Chondrocyte (in vitro differentiated cells): Measurements from ENCODE around the gene USH2A. TPM values are rescaled to one million over a fixed set of nuclear protein-coding genes. Genes with fewer than 3 reads are reported as not detected.

Source experiments
- DNase-seq: peaks from one replicate; pipeline ENCODE4 v3.0.0; 2021; ENCODE audit warnings: mixed read lengths, low spot score
- H3K27ac Mint-ChIP-seq: one replicate; pipeline ENCODE4 v1.8.0; 2021; ENCODE audit warnings: mild to moderate bottlenecking, moderate library complexity, mixed read lengths; ENCODE audit not compliant: unreplicated experiment
- H3K27me3 Mint-ChIP-seq: 2 replicates; pipeline ENCODE4 v1.8.0; 2021; ENCODE audit warnings: low read depth, mixed read lengths
- H3K36me3 Mint-ChIP-seq: 2 replicates; pipeline ENCODE4 v1.8.0; 2021; ENCODE audit warnings: low read depth, mixed read lengths
- H3K4me1 Mint-ChIP-seq: 2 replicates; pipeline ENCODE4 v1.8.0; 2021; ENCODE audit warnings: low read depth, mild to moderate bottlenecking, mixed read lengths
- H3K4me3 Mint-ChIP-seq: one replicate; pipeline ENCODE4 v1.8.0; 2021; ENCODE audit warnings: mild to moderate bottlenecking, moderate library complexity, mixed read lengths; ENCODE audit not compliant: unreplicated experiment
- H3K9me3 Mint-ChIP-seq: 2 replicates; pipeline ENCODE4 v1.8.0; 2021; ENCODE audit warnings: low read depth, mixed read lengths
- CTCF ChIP-seq: fragments of 200-600 bp; sonication (generic); IDR thresholded peaks from 2 replicates; pipeline ENCODE4 v1.5.0; 2021; ENCODE audit warnings: antibody characterized with exemption, mild to moderate bottlenecking, moderate library complexity
- total RNA-seq: library from RNA; stranded (reverse); gene quantifications from 3 replicates; pipeline ENCODE4 v1.2.1, GENCODE V29; 2021

The USH2A gene
- total RNA-seq, 1 donor from 2014 or later, result not detected

GRCh38 chr1:215797859-215798258 lies 625.4 kb downstream of the USH2A start:
- H3K4me1 Mint-ChIP-seq, result peaks cover 5% of the 10 kb centered on the region
- no peaks in the 10 kb centered on the region for H3K36me3 Mint-ChIP-seq
- peaks cover 8% of the 10 kb centered on the region for H3K9me3 Mint-ChIP-seq
- H3K27ac Mint-ChIP-seq, result no peak overlapping the region
- no peak for DNase-seq
- H3K27me3 Mint-ChIP-seq, result peaks cover 2% of the 10 kb centered on the region
- TF ChIP-seq CTCF, result no peak
- H3K4me3 Mint-ChIP-seq, result no peak overlapping the region

- no peak for DNase-seq
- Mint-ChIP-seq H3K4me3 (no peak overlapping the region), H3K4me1 (peaks cover 5% of the 10 kb centered on the region), H3K27ac (no peak overlapping the region), H3K36me3 (no peaks in the 10 kb centered on the region), H3K27me3 (peaks cover 6% of the 10 kb centered on the region), H3K9me3 (no peaks in the 10 kb centered on the region)
- no peak for TF ChIP-seq CTCF
Measured at GRCh38 chr1:215794156-215794555, 629.1 kb downstream of the USH2A start.

GRCh38 chr1:215793180-215793579 lies 630.1 kb downstream of the USH2A start:
- TF ChIP-seq CTCF, result peak; percentile 73
- Mint-ChIP-seq H3K4me1 (peaks cover 5% of the 10 kb centered on the region), H3K27me3 (peaks cover 9% of the 10 kb centered on the region), H3K4me3 (no peak overlapping the region), H3K27ac (no peak overlapping the region), H3K9me3 (no peaks in the 10 kb centered on the region), H3K36me3 (no peaks in the 10 kb centered on the region)
- no peak for DNase-seq

GRCh38 chr1:215792446-215792845 lies 630.8 kb downstream of the USH2A start:
- Mint-ChIP-seq H3K27me3 (peaks cover 9% of the 10 kb centered on the region), H3K4me3 (no peak overlapping the region), H3K9me3 (no peaks in the 10 kb centered on the region), H3K27ac (no peak overlapping the region), H3K36me3 (no peaks in the 10 kb centered on the region), H3K4me1 (peaks cover 5% of the 10 kb centered on the region)
- TF ChIP-seq CTCF, result no peak
- no peak for DNase-seq

DNA sequence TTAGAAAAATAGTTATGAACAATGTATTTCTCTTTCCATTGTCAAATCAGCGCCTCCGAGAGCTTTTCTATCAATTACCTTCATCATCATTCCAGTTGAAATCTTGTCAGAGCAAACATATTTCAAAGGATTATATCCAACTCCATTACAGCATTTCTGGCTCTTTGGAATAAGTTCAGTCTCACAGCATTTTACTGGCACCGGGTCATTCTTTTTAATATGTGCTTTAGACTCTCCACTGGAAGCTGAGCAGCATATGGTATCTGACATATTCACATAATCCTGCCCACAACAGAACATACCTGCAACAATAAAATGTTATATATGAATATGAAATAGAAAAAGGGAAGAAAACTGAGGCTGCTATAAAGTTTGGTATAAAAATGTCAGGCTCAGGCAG lies 633.3 kb downstream of the USH2A start:
- H3K4me1 Mint-ChIP-seq, result peaks cover 5% of the 10 kb centered on the region
- no peak for DNase-seq
- peaks cover 12% of the 10 kb centered on the region for H3K27me3 Mint-ChIP-seq
- no peaks in the 10 kb centered on the region for H3K36me3 Mint-ChIP-seq
- no peak overlapping the region for H3K27ac Mint-ChIP-seq
- TF ChIP-seq CTCF, result no peak
- no peak overlapping the region for H3K4me3 Mint-ChIP-seq
- H3K9me3 Mint-ChIP-seq, result no peaks in the 10 kb centered on the region
